GM12878 (cell line): ENCODE results near the gene FN3K. TPM values are rescaled to one million over a fixed set of nuclear protein-coding genes. Genes with fewer than 3 reads are reported as not detected.

Experiments used
- ATAC-seq: fragments of 200-7000 bp; cut with Tn5 transposase; 3 replicates; pipeline ENCODE4 v1.9.1; 2020; ENCODE audit warnings: mild to moderate bottlenecking, moderate library complexity
- BruUV-seq: library from RNA; stranded (reverse); fragments of 400-500 nt; replicated peaks from 2 replicates; lab custom pipeline; 2021; lab: Mats Ljungman, UMichigan
- CTCF ChIA-PET: fragments of 300-600 bp; sonication (Branson Sonifier 250); formaldehyde crosslinking; extraction: SDS; loops from one replicate; lab custom pipeline; 2021; ENCODE audit warnings: inconsistent platforms; lab: Yijun Ruan, JAX
- POLR2A ChIA-PET: fragments of 350-600 bp; formaldehyde crosslinking; extraction: SDS; loops from one replicate; lab custom pipeline; 2021; ENCODE audit warnings: inconsistent platforms; lab: Charles Lee
- RAD21 ChIA-PET: fragments of 300-600 bp; sonication (Branson Sonifier 250); formaldehyde crosslinking; loops from one replicate; lab custom pipeline; 2023; ENCODE audit warnings: antibody characterized with exemption; ENCODE audit not compliant: unreplicated experiment; lab: Charles Lee
- SMC1A ChIA-PET: fragments of 300-600 bp; sonication (Branson Sonifier 250); formaldehyde crosslinking; loops from one replicate; lab custom pipeline; 2023; ENCODE audit not compliant: unreplicated experiment, uncharacterized antibody; lab: Charles Lee
- DNase-seq: peaks from one replicate; pipeline ENCODE4 v3.0.0-alpha.2; 2011; ENCODE audit warnings: low read depth, low spot score
- FAIRE-seq: peaks from 3 replicates; lab custom pipeline; 2011; peaks lifted over from hg19 to GRCh38; lab: Jason Lieb, UNC
- H2AFZ ChIP-seq: 2 replicates; pipeline ENCODE4 v1.6.0; 2011; ENCODE audit warnings: low read depth, low read length, control low read depth; ENCODE audit not compliant: control insufficient read depth
- H3K27ac ChIP-seq: 2 replicates; pipeline ENCODE4 v1.5.1; 2011; ENCODE audit warnings: control low read depth; ENCODE audit not compliant: control insufficient read depth, insufficient read depth
- H3K27me3 ChIP-seq, 2 experiments: replicated peaks in 1 of 2; 2 replicates each; pipeline versions ENCODE4 v1.6.0 to v1.6.1; 2011; ENCODE audit warnings: low read length in 1 of 2; ENCODE audit not compliant: control insufficient read depth in 2 of 2, insufficient read depth in 2 of 2
- H3K36me3 ChIP-seq, 2 experiments: 2 replicates each; pipeline ENCODE4 v1.5.1; 2011; ENCODE audit warnings: low read length in 1 of 2; ENCODE audit not compliant: control insufficient read depth in 2 of 2, insufficient read depth in 2 of 2
- H3K4me1 ChIP-seq: 2 replicates; pipeline ENCODE4 v1.6.1; 2011; ENCODE audit warnings: mild to moderate bottlenecking, low read length, moderate library complexity, mixed read lengths; ENCODE audit not compliant: control insufficient read depth, insufficient read depth
- H3K4me2 ChIP-seq: 2 replicates; pipeline ENCODE4 v1.6.0; 2011; ENCODE audit warnings: control low read depth; ENCODE audit not compliant: control insufficient read depth, insufficient read depth
- H3K4me3 ChIP-seq: fragments of 200-600 bp; sonication (generic); 2 replicates; pipeline ENCODE4 v1.5.1; 2016
- H3K79me2 ChIP-seq: 2 replicates; pipeline ENCODE4 v1.6.0; 2011; ENCODE audit warnings: low read length; ENCODE audit not compliant: control insufficient read depth, insufficient read depth
- H3K9ac ChIP-seq: 2 replicates; pipeline ENCODE4 v1.8.0; 2011; ENCODE audit warnings: low read length, control low read depth, mixed read lengths; ENCODE audit not compliant: control insufficient read depth, insufficient read depth
- H3K9me3 ChIP-seq: replicated peaks from 3 replicates; pipeline ENCODE4 v1.5.1; 2011; ENCODE audit warnings: mild to moderate bottlenecking, low read length; ENCODE audit not compliant: control insufficient read depth, insufficient read depth
- H4K20me1 ChIP-seq: 2 replicates; pipeline ENCODE4 v1.6.0; 2011; ENCODE audit not compliant: control insufficient read depth, insufficient read depth
- BCLAF1 ChIP-seq: fragments of 450-650 bp; IDR thresholded peaks from 2 replicates; pipeline ENCODE4 v1.6.1; 2017; ENCODE audit warnings: antibody characterized with exemption, mild to moderate bottlenecking, moderate library complexity
- BRCA1 ChIP-seq: IDR thresholded peaks from 2 replicates; pipeline ENCODE4 v1.6.1; 2011; ENCODE audit warnings: low read depth, low read length, improper control_type of control experiment
- CBX5 ChIP-seq: sonication (generic); IDR thresholded peaks from 2 replicates; pipeline ENCODE4 v1.6.1; 2016; ENCODE audit warnings: low read depth, moderate library complexity, mild to moderate bottlenecking, inconsistent platforms
- CREM ChIP-seq: IDR thresholded peaks from 2 replicates; pipeline ENCODE4 v1.6.1; 2014; ENCODE audit warnings: antibody characterized with exemption, low read depth
- ETV6 ChIP-seq, 2 experiments: fragments of 450-650 bp in 1 of 2; IDR thresholded peaks in 1 of 2; conservative IDR thresholded peaks in 1 of 2; 2 replicates each; pipeline ENCODE4 v1.6.1; 2014; ENCODE audit warnings: antibody characterized with exemption in 1 of 2, borderline replicate concordance in 1 of 2, low read depth in 1 of 2, mild to moderate bottlenecking in 1 of 2, moderate library complexity in 1 of 2
- JUND ChIP-seq: IDR thresholded peaks from 2 replicates; pipeline ENCODE4 v1.6.1; 2012; ENCODE audit warnings: low read depth, mild to moderate bottlenecking, low read length, improper control_type of control experiment, moderate library complexity
- KAT2A ChIP-seq: conservative IDR thresholded peaks from 2 replicates; pipeline ENCODE4 v1.6.1; 2011; ENCODE audit warnings: low read depth, low read length; ENCODE audit not compliant: control insufficient read depth
- POU2F2 ChIP-seq: IDR thresholded peaks from 3 replicates; pipeline ENCODE4 v1.6.1; 2011; ENCODE audit warnings: low read depth, mild to moderate bottlenecking, low read length, borderline replicate concordance
- RFX5 ChIP-seq: IDR thresholded peaks from 2 replicates; pipeline ENCODE4 v1.6.1; 2011; ENCODE audit warnings: low read depth, low read length, improper control_type of control experiment
- RUNX3 ChIP-seq: IDR thresholded peaks from 2 replicates; pipeline ENCODE4 v1.6.1; 2012; ENCODE audit warnings: low read length, inconsistent platforms
- SREBF2 ChIP-seq: IDR thresholded peaks from 2 replicates; pipeline ENCODE4 v1.6.1; 2012; ENCODE audit warnings: mild to moderate bottlenecking, low read length
- TCF3 ChIP-seq: IDR thresholded peaks from 2 replicates; pipeline ENCODE4 v1.6.1; 2012; ENCODE audit warnings: low read depth, mild to moderate bottlenecking, low read length, borderline replicate concordance; ENCODE audit not compliant: insufficient read depth
- WGBS: methylation state at CpG from one replicate; pipeline ENCODE4 v1.1.6; 2016; ENCODE audit warnings: low lambda C conversion rate; ENCODE audit not compliant: insufficient replicate concordance, insufficient coverage; ENCODE audit errors: missing lambda C conversion rate; 5-methylcytosine and 5-hydroxymethylcytosine counted together
- in situ Hi-C: fragments of 300-500 bp; cut with MboI; formaldehyde crosslinking; loops from 9 replicates; pipeline ENCODE4 v1.14.3; 2018; ENCODE audit warnings: mixed read lengths
- intact Hi-C: fragments of 100-400 bp; cut with micrococcal nuclease; formaldehyde crosslinking; loops from one replicate; pipeline ENCODE4 v1.14.2; 2022; ENCODE audit not compliant: unreplicated experiment
- polyA plus RNA-seq, 11 experiments: library from polyadenylated mRNA; depleted of rRNA in 4 of 11; unstranded in 6 of 11; stranded (reverse) in 5 of 11; fragments of >200 nt; fragmentation: Nextera tagmentation in 4 of 11; fragmentation: Illumina TruSeq in 1 of 11; extraction: Ambion mirVana in 4 of 11; extraction: Trizol in 1 of 11; gene quantifications; 1 replicate in 1 of 11; 2 replicates in 10 of 11; pipeline versions ENCODE4 v1.2.1 to v1.2.3, GENCODE V29; 2011 to 2016; ENCODE audit warnings: inconsistent platforms in 2 of 11, missing spikeins in 2 of 11, low read depth in 1 of 11
- total RNA-seq, 4 experiments: library from RNA; depleted of rRNA in 3 of 4; stranded (reverse); fragments of >200 nt in 3 of 4; fragmentation: Illumina TruSeq in 1 of 4; extraction: Trizol in 1 of 4; gene quantifications; 2 replicates each; pipeline versions ENCODE4 v1.2.1 to v1.2.3, GENCODE V29; 2013 to 2021
- TF ChIP-seq, protein P1 (sequence below): fragments of 450-650 bp; IDR thresholded peaks from 2 replicates; pipeline ENCODE4 v1.6.1; 2017; ENCODE audit warnings: mild to moderate bottlenecking

Gene FN3K
- total and polyA plus RNA-seq, 10 of the 15 experiments (the other 5 are each of a cell fraction or from before 2014, with no cell fraction given): 0.08 to 0.51 (median 0.17) TPM; not detected in 7

DNA sequence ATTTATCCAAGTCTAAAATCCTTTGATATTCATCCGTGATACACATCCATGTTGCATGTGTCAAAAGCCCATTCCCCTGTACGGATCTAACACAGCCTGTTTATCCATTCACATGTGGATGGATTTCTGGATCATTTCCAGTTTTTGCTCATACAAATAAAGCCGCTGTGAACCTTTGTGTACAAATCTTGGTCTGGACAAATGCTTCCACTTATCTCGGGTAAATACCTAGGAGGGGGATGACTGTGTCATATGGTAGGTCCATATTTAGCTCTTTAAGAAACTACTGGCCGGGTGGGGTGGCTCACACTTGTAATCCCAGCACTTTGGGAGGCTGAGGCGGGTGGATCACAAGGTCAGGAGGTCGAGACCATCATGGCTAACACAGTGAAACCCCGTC, 10.1 kb downstream of the FN3K start:
- POLR2A ChIA-PET: no interaction called here
- CTCF ChIA-PET: no interaction called here

DNA sequence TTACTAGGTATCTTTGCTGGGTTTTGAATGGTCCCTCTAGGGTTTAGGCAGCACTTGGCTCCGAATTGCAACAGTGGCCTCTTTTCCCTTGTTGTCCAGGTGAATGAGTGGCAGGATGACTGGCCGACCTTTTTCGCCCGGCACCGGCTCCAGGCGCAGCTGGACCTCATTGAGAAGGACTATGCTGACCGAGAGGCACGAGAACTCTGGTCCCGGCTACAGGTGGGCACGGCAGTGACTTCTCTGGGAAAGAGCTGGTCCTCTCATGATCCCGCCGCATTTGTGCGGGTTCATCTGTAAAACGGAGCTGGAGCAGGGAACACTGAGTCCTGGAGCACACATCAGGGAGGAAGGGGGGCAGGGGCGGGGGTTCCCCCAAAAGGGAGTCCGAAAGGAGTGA, 13.3 kb downstream of the FN3K start:
- Histone ChIP-seq H3K79me2 (peaks cover 12% of the 10 kb centered on the region), H3K9me3 (no peaks in the 10 kb centered on the region; the same call in 2 of the 3 replicates), H3K36me3 (no peaks in the 10 kb centered on the region), H3K27ac (no peak overlapping the region), H3K4me2 (no peak overlapping the region), H2AFZ (no peak overlapping the region), H3K4me1 (no peaks in the 10 kb centered on the region), H3K4me3 (no peak overlapping the region), H3K9ac (no peak overlapping the region), H4K20me1 (no peaks in the 10 kb centered on the region), H3K27me3 (no peaks in the 10 kb centered on the region)
- intact Hi-C loops (no loop called here), in situ Hi-C loops (loop anchor here (10.0 kb wide), 1 partner anchor 94 kb away; no protein-coding TSS in a partner anchor)
- no TSS peak for BruUV-seq
- FAIRE-seq: no peak
- whole genome bisulfite sequencing: 93% methylated on average over 16 of the region's 16 CpGs
- POLR2A ChIA-PET: no interaction called here
- RAD21 ChIA-PET: no interaction called here
- CTCF ChIA-PET: no interaction called here
- ATAC-seq: no peak
- TF ChIP-seq CREM (no peak), BCLAF1 (no peak), ETV6 (conservative IDR thresholded peaks at IDR 0.05 in 1 of 2, IDR thresholded peaks at IDR 0.05 in 1 of 2; ENCODE audit: borderline replicate concordance in 1 of 2, low read depth in 1 of 2) (no peak), KAT2A (no peak)
- DNase-seq: no peak
- SMC1A ChIA-PET: no interaction called here

More for the DNA sequence above, 10.1 kb downstream of the FN3K start:
- Histone ChIP-seq H3K9ac (no peak overlapping the region), H3K4me3 (no peak overlapping the region), H3K79me2 (no peaks in the 10 kb centered on the region), H4K20me1 (no peaks in the 10 kb centered on the region), H3K27me3 (no peaks in the 10 kb centered on the region), H3K4me1 (no peaks in the 10 kb centered on the region), H3K4me2 (no peak overlapping the region), H3K27ac (no peak overlapping the region), H3K36me3 (no peaks in the 10 kb centered on the region), H2AFZ (no peak overlapping the region), H3K9me3 (peaks cover 8% of the 10 kb centered on the region; the same call in 2 of the 3 replicates)
- DNase-seq: no peak
- no peak for FAIRE-seq
- BruUV-seq: no TSS peak
- intact Hi-C loops (no loop called here), in situ Hi-C loops (loop anchor here (10.0 kb wide), 1 partner anchor 91 kb away; no protein-coding TSS in a partner anchor)
- WGBS: 26% methylated on average over 8 of the region's 8 CpGs
- ATAC-seq: no peak
- ChIA-PET SMC1A (no interaction called here), RAD21 (no interaction called here)
- TF ChIP-seq POU2F2 (no peak), RFX5 (no peak), JUND (no peak), RUNX3 (no peak), TCF3 (no peak), BRCA1 (no peak), CBX5 (no peak), SREBF2 (no peak)
- TF ChIP-seq, protein P1, sequence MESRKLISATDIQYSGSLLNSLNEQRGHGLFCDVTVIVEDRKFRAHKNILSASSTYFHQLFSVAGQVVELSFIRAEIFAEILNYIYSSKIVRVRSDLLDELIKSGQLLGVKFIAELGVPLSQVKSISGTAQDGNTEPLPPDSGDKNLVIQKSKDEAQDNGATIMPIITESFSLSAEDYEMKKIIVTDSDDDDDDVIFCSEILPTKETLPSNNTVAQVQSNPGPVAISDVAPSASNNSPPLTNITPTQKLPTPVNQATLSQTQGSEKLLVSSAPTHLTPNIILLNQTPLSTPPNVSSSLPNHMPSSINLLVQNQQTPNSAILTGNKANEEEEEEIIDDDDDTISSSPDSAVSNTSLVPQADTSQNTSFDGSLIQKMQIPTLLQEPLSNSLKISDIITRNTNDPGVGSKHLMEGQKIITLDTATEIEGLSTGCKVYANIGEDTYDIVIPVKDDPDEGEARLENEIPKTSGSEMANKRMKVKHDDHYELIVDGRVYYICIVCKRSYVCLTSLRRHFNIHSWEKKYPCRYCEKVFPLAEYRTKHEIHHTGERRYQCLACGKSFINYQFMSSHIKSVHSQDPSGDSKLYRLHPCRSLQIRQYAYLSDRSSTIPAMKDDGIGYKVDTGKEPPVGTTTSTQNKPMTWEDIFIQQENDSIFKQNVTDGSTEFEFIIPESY: no peak
